LNCAP (cell line): Measurements from ENCODE around the gene ZNF385B.

Source experiments
- TF ChIP-seq, protein P1 (sequence below): fragments of 450-650 bp; IDR thresholded peaks from 2 replicates; pipeline ENCODE4 v1.5.1; 2017; ENCODE audit warnings: mild to moderate bottlenecking

Gene ZNF385B

DNA sequence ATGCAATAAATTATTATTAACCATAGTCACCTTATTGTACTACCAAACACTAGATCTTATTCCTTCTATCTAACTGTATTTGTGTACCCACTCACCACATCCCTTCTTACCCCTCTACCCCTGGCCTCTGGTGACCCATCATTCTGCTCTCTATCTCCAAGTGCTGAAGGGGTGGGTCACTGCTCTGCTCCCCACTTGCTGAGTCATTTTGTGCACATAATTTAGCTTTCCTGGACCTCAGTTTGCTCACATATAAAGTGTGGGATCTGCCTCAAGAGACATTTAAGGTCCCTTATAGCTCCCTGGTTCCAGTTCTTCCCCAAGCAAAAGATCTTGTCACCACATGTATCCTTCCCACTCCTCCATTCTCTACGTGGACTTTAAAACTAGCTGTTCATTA lies 169.4 kb downstream of the ZNF385B start:
- TF ChIP-seq, protein P1, sequence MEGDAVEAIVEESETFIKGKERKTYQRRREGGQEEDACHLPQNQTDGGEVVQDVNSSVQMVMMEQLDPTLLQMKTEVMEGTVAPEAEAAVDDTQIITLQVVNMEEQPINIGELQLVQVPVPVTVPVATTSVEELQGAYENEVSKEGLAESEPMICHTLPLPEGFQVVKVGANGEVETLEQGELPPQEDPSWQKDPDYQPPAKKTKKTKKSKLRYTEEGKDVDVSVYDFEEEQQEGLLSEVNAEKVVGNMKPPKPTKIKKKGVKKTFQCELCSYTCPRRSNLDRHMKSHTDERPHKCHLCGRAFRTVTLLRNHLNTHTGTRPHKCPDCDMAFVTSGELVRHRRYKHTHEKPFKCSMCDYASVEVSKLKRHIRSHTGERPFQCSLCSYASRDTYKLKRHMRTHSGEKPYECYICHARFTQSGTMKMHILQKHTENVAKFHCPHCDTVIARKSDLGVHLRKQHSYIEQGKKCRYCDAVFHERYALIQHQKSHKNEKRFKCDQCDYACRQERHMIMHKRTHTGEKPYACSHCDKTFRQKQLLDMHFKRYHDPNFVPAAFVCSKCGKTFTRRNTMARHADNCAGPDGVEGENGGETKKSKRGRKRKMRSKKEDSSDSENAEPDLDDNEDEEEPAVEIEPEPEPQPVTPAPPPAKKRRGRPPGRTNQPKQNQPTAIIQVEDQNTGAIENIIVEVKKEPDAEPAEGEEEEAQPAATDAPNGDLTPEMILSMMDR: no peak

DNA sequence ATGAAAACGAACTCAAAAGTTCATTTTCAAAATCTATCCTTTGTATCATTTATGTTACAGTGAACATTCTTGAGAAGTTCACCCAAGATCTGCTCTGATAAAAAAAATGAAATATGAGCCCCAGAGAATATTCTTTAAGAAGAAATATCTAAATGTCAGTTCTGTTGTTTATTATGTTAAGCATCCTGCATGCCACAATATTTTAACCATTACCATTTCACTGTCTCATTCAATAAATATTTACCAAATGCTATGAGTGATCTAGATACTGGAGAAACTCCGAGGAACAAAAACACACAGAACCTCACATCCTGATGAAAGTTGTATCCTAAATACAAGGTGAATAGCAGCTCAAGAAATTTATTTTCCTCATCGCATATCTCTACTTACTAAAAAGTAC lies 170.2 kb downstream of the ZNF385B start:
- TF ChIP-seq, protein P1: no peak

DNA sequence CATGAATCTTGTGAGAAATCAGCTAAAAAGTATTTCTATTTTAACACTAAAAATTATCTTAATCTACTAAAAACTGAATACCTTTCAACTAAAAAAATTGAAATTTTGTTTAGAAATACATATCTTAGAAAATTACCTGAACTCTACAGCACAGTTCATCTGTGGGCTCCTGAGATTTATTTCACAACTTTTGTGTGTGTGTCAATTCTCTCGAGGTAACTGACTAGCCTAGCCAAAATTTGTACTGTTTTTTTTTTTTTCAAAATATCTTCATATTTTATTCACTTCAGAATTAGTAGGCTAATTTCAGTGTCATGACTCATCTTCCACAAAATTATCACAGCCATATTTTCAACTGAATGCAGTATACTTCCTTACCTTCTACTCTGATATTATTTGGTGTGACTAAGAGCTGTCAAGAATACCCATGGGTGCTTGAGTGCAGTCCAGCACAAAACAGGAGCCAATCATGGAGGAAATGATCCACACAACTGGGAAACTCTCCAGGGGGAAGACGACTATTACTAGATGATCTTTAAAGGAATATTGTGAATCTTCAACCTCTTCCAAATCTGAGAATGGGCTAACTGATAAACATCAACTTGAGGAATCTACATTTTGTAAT lies 174.6 kb downstream of the ZNF385B start:
- TF ChIP-seq, protein P1: no peak

DNA sequence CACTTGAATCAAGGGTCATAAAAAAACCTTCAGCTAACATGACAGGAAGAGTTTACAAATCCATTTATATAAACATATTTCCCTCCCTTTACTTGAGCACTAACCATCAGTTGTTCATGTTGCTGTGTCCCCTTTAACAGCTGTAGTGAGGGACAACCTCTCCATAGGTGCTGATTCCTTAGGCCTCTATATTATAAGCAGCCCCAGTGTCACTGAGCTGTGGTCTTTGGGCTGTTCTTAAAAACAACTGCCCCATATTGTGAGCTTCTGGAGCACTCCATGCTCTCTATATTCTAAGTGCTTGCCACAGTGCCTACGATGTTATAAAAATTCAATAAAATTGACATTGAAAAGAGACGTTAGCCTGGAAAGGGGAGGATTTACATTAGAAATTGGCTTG lies 175.3 kb downstream of the ZNF385B start:
- TF ChIP-seq, protein P1: no peak

DNA sequence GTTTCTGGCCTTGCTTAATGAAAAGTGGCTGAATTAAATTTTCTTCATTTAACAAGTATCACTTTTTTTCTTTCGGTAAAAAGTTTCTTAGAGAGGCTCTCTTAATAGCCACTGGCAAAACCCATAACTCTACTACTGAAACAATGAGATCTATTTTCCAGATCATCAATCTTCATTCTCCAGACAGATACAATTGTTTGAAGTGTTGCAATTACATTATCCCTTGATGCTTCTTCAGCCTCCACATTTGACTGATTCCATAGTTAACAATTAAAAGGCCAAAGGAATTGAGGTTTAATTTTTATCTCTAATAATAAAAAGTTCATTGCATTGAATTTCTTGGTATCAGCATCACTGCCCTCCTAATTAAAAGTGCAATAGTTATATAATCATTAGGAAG lies 176.3 kb downstream of the ZNF385B start:
- TF ChIP-seq, protein P1: no peak

DNA sequence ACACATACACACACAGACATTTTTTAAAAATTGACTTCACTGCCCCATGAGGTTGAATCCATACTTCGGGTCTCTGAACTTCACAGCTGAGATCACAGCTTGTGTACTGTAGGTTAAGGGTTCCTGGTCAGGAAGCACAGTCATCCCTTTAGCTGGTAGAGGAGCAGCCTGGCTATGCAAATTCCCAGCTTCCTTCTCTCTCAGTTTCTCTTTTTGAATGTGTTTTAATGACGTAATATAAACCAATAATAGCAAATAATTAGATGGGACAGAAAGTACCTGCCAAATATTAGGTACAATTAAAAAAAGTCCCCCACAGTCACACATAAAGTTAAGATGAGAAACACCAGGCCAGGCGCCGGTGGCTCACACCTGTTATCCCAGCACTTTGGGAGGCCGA lies 178.7 kb downstream of the ZNF385B start:
- TF ChIP-seq, protein P1: no peak

DNA sequence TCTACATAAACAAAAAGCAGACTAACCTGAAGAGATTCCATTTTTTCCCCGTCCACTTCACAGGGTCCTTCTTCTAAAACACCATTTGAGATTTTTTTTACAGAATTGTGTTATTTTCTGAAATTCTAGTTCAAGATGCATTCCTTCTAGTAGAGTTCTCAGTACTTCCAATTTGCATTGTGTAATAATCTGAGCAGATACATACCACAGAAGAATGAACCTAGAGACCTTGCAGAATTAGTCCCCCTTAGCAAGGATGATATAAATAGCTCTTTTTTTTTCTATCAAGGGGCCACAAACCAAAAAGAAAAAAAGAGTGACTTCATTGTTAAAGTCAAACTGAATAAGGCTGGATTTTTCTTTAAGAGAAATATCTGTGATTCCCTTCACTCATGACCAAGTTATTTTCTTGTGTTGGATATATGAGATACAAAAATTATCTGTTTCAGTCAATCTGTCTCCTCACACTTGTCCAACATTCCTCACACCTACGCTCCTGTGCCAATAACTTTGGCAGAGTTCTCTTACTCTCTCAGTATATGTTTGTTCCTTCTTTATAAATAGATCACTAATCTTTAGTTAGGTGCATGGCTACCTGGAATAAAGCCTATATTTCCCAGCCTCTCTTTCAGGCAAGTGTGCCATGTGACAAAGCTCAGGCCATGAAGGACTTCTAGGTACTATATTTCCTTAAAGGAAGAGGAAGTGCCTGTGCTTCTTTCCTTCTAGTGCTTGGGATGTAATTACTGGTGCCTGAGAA lies 183.5 kb downstream of the ZNF385B start:
- TF ChIP-seq, protein P1: no peak
